Stimulated activated CD8-positive, alpha-beta memory T cell treated with anti-CD3 and anti-CD28 coated beads, Interleukin-2, amount 100 ng/mL, for 48 hours (primary cell): ENCODE measurements around the gene NPIPA8.
"Not testable (repeated sequence)": the region's sequence is repeated elsewhere in the genome, so short reads cannot be mapped to it uniquely, and the experiment has no call there.

Source experiments
- DNase-seq, 2 donors: peaks; one replicate each; pipeline ENCODE4 v3.0.0-alpha.2; 2020; ENCODE audit warnings: low read depth in 2 of 2

Gene NPIPA8

GRCh38 chr16:18276756-18277155 lies 59.8 kb downstream of the NPIPA8 start:
- DNase-seq: not testable (repeated sequence)

- DNase-seq: not testable (repeated sequence)
Measured at GRCh38 chr16:18270171-18270570, 66.4 kb downstream of the NPIPA8 start.
